GM13976 (cell line): ENCODE results near the gene HSP90AA1.

Experiments used
- DNase-seq: peaks from one replicate; pipeline ENCODE4 v3.0.0; 2012; ENCODE audit warnings: low spot score
- in situ Hi-C: fragments of 300-500 bp; cut with MboI; formaldehyde crosslinking; loops from one replicate; pipeline ENCODE4 v1.12.0; 2022; ENCODE audit warnings: low sequenced_read_pairs, mixed read lengths, inconsistent platforms; ENCODE audit not compliant: unreplicated experiment
- TF ChIP-seq, protein P1 (sequence below): IDR thresholded peaks from 2 replicates; pipeline ENCODE4 v1.5.1; 2012; ENCODE audit warnings: borderline replicate concordance, mild to moderate bottlenecking; ENCODE audit not compliant: insufficient read depth; ENCODE audit errors: extremely low read depth, missing control alignments, control extremely low read depth

The HSP90AA1 gene

DNA sequence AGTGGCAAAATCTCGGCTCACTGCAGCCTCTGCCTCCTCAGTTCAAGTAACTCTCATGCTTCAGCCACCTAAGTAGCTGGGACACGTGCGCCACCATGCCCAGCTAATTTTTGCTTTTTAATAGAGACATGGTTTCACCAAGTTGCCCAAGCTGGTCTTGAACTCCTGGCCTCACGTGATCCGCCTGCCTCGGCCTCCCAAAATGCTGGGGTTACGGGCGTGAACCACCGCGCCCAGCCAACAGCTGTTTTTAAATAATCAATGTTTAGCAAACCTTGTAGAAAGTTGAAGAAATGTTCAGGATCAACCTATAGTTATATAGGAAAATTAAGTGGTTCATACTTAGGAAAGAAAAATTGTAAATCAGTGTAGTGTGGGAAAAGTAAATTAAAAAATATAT is 6.0 kb upstream of the HSP90AA1 start:
- in situ Hi-C loops: no loop called here
- DNase-seq: no peak
- TF ChIP-seq, protein P1, sequence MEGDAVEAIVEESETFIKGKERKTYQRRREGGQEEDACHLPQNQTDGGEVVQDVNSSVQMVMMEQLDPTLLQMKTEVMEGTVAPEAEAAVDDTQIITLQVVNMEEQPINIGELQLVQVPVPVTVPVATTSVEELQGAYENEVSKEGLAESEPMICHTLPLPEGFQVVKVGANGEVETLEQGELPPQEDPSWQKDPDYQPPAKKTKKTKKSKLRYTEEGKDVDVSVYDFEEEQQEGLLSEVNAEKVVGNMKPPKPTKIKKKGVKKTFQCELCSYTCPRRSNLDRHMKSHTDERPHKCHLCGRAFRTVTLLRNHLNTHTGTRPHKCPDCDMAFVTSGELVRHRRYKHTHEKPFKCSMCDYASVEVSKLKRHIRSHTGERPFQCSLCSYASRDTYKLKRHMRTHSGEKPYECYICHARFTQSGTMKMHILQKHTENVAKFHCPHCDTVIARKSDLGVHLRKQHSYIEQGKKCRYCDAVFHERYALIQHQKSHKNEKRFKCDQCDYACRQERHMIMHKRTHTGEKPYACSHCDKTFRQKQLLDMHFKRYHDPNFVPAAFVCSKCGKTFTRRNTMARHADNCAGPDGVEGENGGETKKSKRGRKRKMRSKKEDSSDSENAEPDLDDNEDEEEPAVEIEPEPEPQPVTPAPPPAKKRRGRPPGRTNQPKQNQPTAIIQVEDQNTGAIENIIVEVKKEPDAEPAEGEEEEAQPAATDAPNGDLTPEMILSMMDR: no peak

DNA sequence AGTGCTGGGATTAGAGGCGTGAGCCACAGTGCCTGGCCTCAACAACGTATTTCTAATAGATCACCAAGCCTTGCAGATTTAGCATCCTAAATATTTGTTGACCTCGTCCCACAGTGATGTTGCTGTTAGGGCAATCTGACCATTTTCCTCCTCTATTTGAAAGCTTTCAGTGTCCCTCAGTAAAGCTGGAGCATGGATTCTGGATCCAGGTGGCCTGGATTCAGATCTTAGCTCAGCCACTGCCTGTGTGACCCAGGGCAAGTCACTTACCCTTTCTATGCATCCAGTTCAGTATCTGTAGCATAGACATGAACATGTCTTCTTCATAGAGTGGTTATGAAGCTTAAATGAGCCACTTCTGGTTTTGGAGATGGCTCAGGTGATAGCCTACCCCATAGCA is 3.9 kb upstream of the HSP90AA1 start:
- DNase-seq: no peak
- in situ Hi-C loops: no loop called here
- TF ChIP-seq, protein P1: no peak

DNA sequence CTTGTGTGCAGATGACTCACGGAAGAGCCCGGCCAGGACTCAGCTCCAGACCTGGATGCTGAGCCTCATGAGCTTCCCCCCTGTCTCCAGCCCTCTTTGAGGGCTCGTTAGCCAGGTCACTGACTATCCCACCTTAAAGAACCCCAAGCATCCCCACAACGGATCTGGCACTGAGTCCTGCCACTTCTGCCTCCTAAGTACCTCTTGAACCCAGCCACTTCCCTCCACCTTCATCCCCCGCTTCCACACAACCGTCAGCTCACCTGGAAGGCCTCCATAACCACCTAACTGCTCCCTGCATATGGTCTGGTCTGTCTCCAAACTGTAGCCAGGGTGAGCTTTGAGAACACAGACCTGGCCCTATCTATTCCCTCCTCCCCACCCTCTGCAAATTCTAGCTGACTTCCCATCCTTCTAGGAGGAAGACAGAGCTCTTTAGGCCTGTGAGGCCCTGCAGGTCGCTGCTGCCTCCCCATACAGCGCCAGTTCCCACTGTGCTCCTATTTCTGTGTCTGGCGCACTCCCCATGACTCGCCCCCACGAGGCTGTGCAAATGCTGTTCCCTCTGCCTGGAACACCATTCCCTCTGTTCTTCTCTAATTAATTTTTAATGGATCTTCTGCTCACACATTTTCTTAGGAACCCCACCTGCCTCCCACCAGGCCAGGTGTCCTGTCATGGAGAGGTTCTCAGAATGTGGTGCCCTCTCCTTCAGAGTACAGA is 2.9 kb upstream of the HSP90AA1 start:
- DNase-seq: no peak
- in situ Hi-C loops: no loop called here
- TF ChIP-seq, protein P1: no peak

DNA sequence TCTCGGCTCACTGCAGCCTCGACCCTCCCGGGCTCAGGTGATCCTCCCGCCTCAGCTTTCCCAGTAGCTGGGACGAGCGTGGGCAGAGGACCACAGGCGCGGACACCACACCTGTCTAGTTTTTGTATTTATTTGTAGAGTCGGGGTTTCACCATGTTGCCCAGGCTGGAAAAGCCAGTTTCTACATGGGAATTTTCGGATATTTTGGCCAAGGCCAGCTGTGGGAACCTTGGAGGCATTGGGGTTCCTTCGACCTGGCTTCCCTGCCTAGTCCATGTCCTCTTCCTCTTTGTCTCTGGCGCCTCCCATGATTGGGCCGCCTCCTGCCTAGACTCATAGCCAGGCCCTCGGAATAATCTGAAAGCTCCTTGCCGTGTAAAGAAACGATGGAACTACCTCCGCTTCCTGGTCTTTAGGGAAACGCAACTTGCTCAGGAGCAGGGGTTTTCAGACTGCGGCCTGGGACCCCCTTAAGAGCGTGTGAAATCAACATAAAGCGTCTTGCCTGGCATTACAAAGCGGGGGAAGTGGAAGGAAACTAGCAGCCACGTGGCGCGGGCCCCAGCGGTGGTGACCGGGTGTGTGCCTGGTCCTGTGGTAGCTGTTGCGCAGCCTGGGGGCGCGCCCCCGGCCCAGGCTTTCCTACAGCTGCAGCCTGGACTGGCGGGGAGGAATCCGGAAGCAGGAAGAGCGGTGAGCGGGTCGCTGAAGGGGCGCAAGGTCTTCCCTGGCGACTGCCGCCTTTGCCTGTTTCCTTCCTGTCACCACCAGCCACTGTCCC is 1.4 kb upstream of the HSP90AA1 start:
- in situ Hi-C loops: no loop called here
- TF ChIP-seq, protein P1: no peak
- peak; percentile 67 for DNase-seq

DNA sequence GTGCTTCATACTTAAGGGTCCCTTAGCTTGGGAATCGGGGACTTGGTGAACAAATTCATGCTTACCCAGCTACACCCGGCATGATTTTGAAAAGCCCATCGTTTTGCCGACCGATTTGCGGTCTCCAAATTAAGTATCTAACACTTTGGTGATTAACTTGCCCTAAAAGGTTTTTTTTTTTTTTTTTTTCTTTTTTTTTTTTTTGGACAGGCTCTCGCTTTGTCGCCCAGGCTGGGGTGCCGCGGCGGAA is 843 bp upstream of the HSP90AA1 start:
- in situ Hi-C loops: no loop called here
- DNase-seq: no peak

DNA sequence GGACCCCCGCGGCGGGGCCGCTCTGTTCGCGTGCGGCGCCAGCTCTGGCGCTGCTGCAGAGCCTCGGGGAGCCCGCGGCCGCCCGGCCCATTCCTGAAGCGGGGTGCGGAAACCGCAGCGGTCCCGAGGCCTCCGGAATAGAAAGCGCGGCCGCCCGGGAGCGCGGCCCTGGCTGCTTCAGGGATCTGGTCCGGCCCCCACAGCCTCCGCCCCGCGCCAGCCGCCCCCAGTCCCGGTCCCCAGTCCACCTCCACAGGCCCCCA is 204 bp downstream of the HSP90AA1 start:
- no peak for DNase-seq
- TF ChIP-seq, protein P1: no peak
- in situ Hi-C loops: no loop called here

More for the DNA sequence above, 843 bp upstream of the HSP90AA1 start:
- TF ChIP-seq, protein P1: no peak
